ENCODE results near the gene PITPNC1.

GRCh38 chr17:67582673-67583081 lies 205.6 kb downstream of the PITPNC1 start:
- no peak for TF ChIP-seq CTCF (IDR thresholded peaks at IDR 0.05)
- TF ChIP-seq RFX5 (IDR thresholded peaks at IDR 0.05; ENCODE audit: low read length) = no peak
- no peak for TF ChIP-seq TAF1 (IDR thresholded peaks at IDR 0.05; ENCODE audit: borderline replicate concordance, low read depth, low read length)
- no peak for TF ChIP-seq RAD21 (IDR thresholded peaks at IDR 0.05; ENCODE audit: low read length)
- TF ChIP-seq EZH2phosphoT487 (IDR thresholded peaks at IDR 0.05; ENCODE audit: borderline replicate concordance, low read depth) = no peak
- no peak for TF ChIP-seq RXRA (IDR thresholded peaks at IDR 0.05; ENCODE audit: borderline replicate concordance, low read depth)
- no peak for TF ChIP-seq MAX (IDR thresholded peaks at IDR 0.05; ENCODE audit: low read depth)
- no peak for TF ChIP-seq SMC3 (IDR thresholded peaks at IDR 0.05; ENCODE audit: low read depth, low read length)
- TF ChIP-seq PBX3 (IDR thresholded peaks at IDR 0.05) = no peak
